Activated CD8-positive, alpha-beta memory T cell treated with anti-CD3 and anti-CD28 coated beads, Interleukin-2, amount 10 ng/mL, durations not matched to agents 7 days and 5 days (primary cell): Measurements from ENCODE around the gene ZFR. TPM values are rescaled to one million over a fixed set of nuclear protein-coding genes. Genes with fewer than 3 reads are reported as not detected.

Experiments
- ATAC-seq: fragments of 150-1000 bp; cut with Tn5 transposase; one replicate; pipeline ENCODE4 v1.10.0; 2021; ENCODE audit warnings: moderate library complexity
- CTCF ChIA-PET: fragments of 350-600 bp; sonication (Branson Sonifier 250); formaldehyde crosslinking; loops from one replicate; lab custom pipeline; 2021; ENCODE audit warnings: antibody characterized with exemption; lab: Charles Lee
- DNase-seq: peaks from one replicate; pipeline ENCODE4 v3.0.0-alpha.2; 2020
- H3K27ac Mint-ChIP-seq: one replicate; pipeline ENCODE4 v1.8.0; 2021; ENCODE audit warnings: mild to moderate bottlenecking, mixed read lengths
- H3K27me3 Mint-ChIP-seq: one replicate; pipeline ENCODE4 v1.8.0; 2021; ENCODE audit warnings: mixed read lengths
- H3K36me3 Mint-ChIP-seq: one replicate; pipeline ENCODE4 v1.8.0; 2021; ENCODE audit warnings: mild to moderate bottlenecking, mixed read lengths
- H3K4me1 Mint-ChIP-seq: one replicate; pipeline ENCODE4 v1.8.0; 2021; ENCODE audit warnings: mixed read lengths
- H3K4me3 Mint-ChIP-seq: one replicate; pipeline ENCODE4 v1.8.0; 2021; ENCODE audit warnings: mild to moderate bottlenecking, moderate library complexity, mixed read lengths
- H3K9me3 Mint-ChIP-seq: one replicate; pipeline ENCODE4 v1.8.0; 2022; ENCODE audit warnings: low read depth, mixed read lengths
- total RNA-seq, 2 experiments: library from RNA; stranded (reverse); gene quantifications; one replicate each; pipeline ENCODE4 v1.2.3, GENCODE V29; 2021

Gene ZFR
- total RNA-seq, 2 experiments from 2014 or later, result 39.8 to 56.0 TPM

- no peak for DNase-seq
- CTCF ChIA-PET, result no interaction called here
- Mint-ChIP-seq H3K27ac (no peak overlapping the region), H3K4me3 (no peak overlapping the region), H3K36me3 (peaks cover 42% of the 10 kb centered on the region), H3K4me1 (no peaks in the 10 kb centered on the region), H3K27me3 (no peaks in the 10 kb centered on the region), H3K9me3 (no peaks in the 10 kb centered on the region)
- no peak for ATAC-seq
These were observed 82.0 kb downstream of the ZFR start for GRCh38 chr5:32362527-32362926.

- H3K27me3 Mint-ChIP-seq, result no peaks in the 10 kb centered on the region
- ATAC-seq (no peak), DNase-seq (no peak)
- H3K36me3 Mint-ChIP-seq, result peaks cover 47% of the 10 kb centered on the region
- no peak overlapping the region for H3K27ac Mint-ChIP-seq
- H3K4me1 Mint-ChIP-seq, result no peaks in the 10 kb centered on the region
- no peaks in the 10 kb centered on the region for H3K9me3 Mint-ChIP-seq
- H3K4me3 Mint-ChIP-seq, result no peak overlapping the region
- CTCF ChIA-PET, result no interaction called here
These were observed 83.6 kb downstream of the ZFR start for GRCh38 chr5:32360906-32361305.

GRCh38 chr5:32358611-32359010 is 85.9 kb downstream of the ZFR start:
- Mint-ChIP-seq H3K9me3 (no peaks in the 10 kb centered on the region), H3K4me3 (no peak overlapping the region), H3K27me3 (no peaks in the 10 kb centered on the region), H3K4me1 (no peaks in the 10 kb centered on the region), H3K27ac (no peak overlapping the region), H3K36me3 (peaks cover 52% of the 10 kb centered on the region)
- CTCF ChIA-PET, result no interaction called here
- ATAC-seq (no peak), DNase-seq (no peak)

- Mint-ChIP-seq H3K9me3 (no peaks in the 10 kb centered on the region), H3K36me3 (peaks cover 50% of the 10 kb centered on the region), H3K27me3 (no peaks in the 10 kb centered on the region), H3K4me1 (no peaks in the 10 kb centered on the region), H3K4me3 (no peak overlapping the region), H3K27ac (no peak overlapping the region)
- CTCF ChIA-PET, result interaction anchor here (1.3 kb wide), 1 partner anchor 28 kb away, joined by 3 read pairs; no protein-coding TSS in a partner anchor
- DNase-seq, result no peak
- ATAC-seq, result no peak
These were observed 86.9 kb downstream of the ZFR start for GRCh38 chr5:32357658-32358057.

GRCh38 chr5:32355686-32356085 is 88.9 kb downstream of the ZFR start:
- CTCF ChIA-PET, result interaction anchor here (0.6 kb wide), 1 partner anchor 25 kb away, joined by 3 read pairs; no protein-coding TSS in a partner anchor
- H3K36me3 Mint-ChIP-seq, result peaks cover 47% of the 10 kb centered on the region
- H3K4me3 Mint-ChIP-seq, result no peak overlapping the region

GRCh38 chr5:32353420-32353819 is 91.1 kb downstream of the ZFR start:
- H3K27me3 Mint-ChIP-seq, result no peaks in the 10 kb centered on the region
- H3K9me3 Mint-ChIP-seq, result peaks cover under 1% of the 10 kb centered on the region
- H3K4me1 Mint-ChIP-seq, result peaks cover 5% of the 10 kb centered on the region
- ATAC-seq (no peak), DNase-seq (no peak)
- CTCF ChIA-PET, result no interaction called here
- no peak overlapping the region for H3K4me3 Mint-ChIP-seq
- no peak overlapping the region for H3K27ac Mint-ChIP-seq
- H3K36me3 Mint-ChIP-seq, result peaks cover 33% of the 10 kb centered on the region

More at GRCh38 chr5:32355686-32356085, 88.9 kb downstream of the ZFR start:
- Mint-ChIP-seq H3K27ac (no peak overlapping the region), H3K9me3 (no peaks in the 10 kb centered on the region), H3K27me3 (no peaks in the 10 kb centered on the region), H3K4me1 (peaks cover 5% of the 10 kb centered on the region)
- no peak for ATAC-seq
- DNase-seq, result no peak

- DNase-seq (no peak), ATAC-seq (no peak)
- no peak overlapping the region for H3K27ac Mint-ChIP-seq
- H3K36me3 Mint-ChIP-seq, result peaks cover 32% of the 10 kb centered on the region
- no peak overlapping the region for H3K4me3 Mint-ChIP-seq
- H3K9me3 Mint-ChIP-seq, result peaks cover 3% of the 10 kb centered on the region
- peaks cover 5% of the 10 kb centered on the region for H3K4me1 Mint-ChIP-seq
- H3K27me3 Mint-ChIP-seq, result no peaks in the 10 kb centered on the region
- CTCF ChIA-PET, result interaction anchor here (1.6 kb wide), 1 partner anchor 261 kb away, joined by 5 read pairs; no protein-coding TSS in a partner anchor
These were observed 91.9 kb downstream of the ZFR start for GRCh38 chr5:32352685-32353084.

GRCh38 chr5:32346869-32347268 is 97.7 kb downstream of the ZFR start:
- H3K36me3 Mint-ChIP-seq, result peaks cover 13% of the 10 kb centered on the region
- ATAC-seq (no peak), DNase-seq (no peak)
- no peak overlapping the region for H3K27ac Mint-ChIP-seq
- CTCF ChIA-PET, result no interaction called here
- peaks cover 5% of the 10 kb centered on the region for H3K4me1 Mint-ChIP-seq
- no peaks in the 10 kb centered on the region for H3K27me3 Mint-ChIP-seq
- H3K9me3 Mint-ChIP-seq, result peaks cover 10% of the 10 kb centered on the region
- no peak overlapping the region for H3K4me3 Mint-ChIP-seq

- H3K27me3 Mint-ChIP-seq, result no peaks in the 10 kb centered on the region
- CTCF ChIA-PET, result no interaction called here
These were observed 101.4 kb downstream of the ZFR start for GRCh38 chr5:32343058-32343672.

GRCh38 chr5:32342656-32343055 is 101.9 kb downstream of the ZFR start:
- no peaks in the 10 kb centered on the region for H3K27me3 Mint-ChIP-seq
- CTCF ChIA-PET, result no interaction called here
- H3K36me3 Mint-ChIP-seq, result peaks cover 12% of the 10 kb centered on the region
- DNase-seq (no peak), ATAC-seq (no peak)
- H3K4me3 Mint-ChIP-seq, result no peak overlapping the region
- no peaks in the 10 kb centered on the region for H3K4me1 Mint-ChIP-seq
- H3K9me3 Mint-ChIP-seq, result peaks cover 16% of the 10 kb centered on the region
- H3K27ac Mint-ChIP-seq, result no peak overlapping the region

More at GRCh38 chr5:32343058-32343672, 101.4 kb downstream of the ZFR start:
- Mint-ChIP-seq H3K27ac (no peak overlapping the region), H3K4me1 (no peaks in the 10 kb centered on the region), H3K4me3 (no peak overlapping the region), H3K9me3 (peaks cover 14% of the 10 kb centered on the region), H3K36me3 (peaks cover 12% of the 10 kb centered on the region)
- ATAC-seq (no peak), DNase-seq (no peak)

GRCh38 chr5:32339878-32340277 is 104.7 kb downstream of the ZFR start:
- DNase-seq (no peak), ATAC-seq (no peak)
- peaks cover 2% of the 10 kb centered on the region for H3K27me3 Mint-ChIP-seq
- no peaks in the 10 kb centered on the region for H3K4me1 Mint-ChIP-seq
- CTCF ChIA-PET, result interaction anchor here (1.2 to 1.6 kb wide), 2 partner anchors 8 to 10 kb away, joined by 3 read pairs; no protein-coding TSS in a partner anchor
- peaks cover 12% of the 10 kb centered on the region for H3K9me3 Mint-ChIP-seq
- H3K36me3 Mint-ChIP-seq, result peaks cover 8% of the 10 kb centered on the region
- H3K27ac Mint-ChIP-seq, result no peak overlapping the region
- no peak overlapping the region for H3K4me3 Mint-ChIP-seq

GRCh38 chr5:32339198-32339597 is 105.3 kb downstream of the ZFR start:
- DNase-seq, result no peak
- CTCF ChIA-PET, result interaction anchor here (1.2 to 1.6 kb wide), 2 partner anchors 8 to 9 kb away, joined by 3 read pairs; no protein-coding TSS in a partner anchor

GRCh38 chr5:32332966-32333365 is 111.6 kb downstream of the ZFR start:
- CTCF ChIA-PET, result no interaction called here
- Mint-ChIP-seq H3K36me3 (no peaks in the 10 kb centered on the region), H3K4me1 (peaks cover 2% of the 10 kb centered on the region), H3K9me3 (no peaks in the 10 kb centered on the region), H3K4me3 (no peak overlapping the region), H3K27me3 (peaks cover 2% of the 10 kb centered on the region), H3K27ac (no peak overlapping the region)
- no peak for ATAC-seq
- no peak for DNase-seq

More at GRCh38 chr5:32339198-32339597, 105.3 kb downstream of the ZFR start:
- H3K27ac Mint-ChIP-seq, result no peak overlapping the region
- H3K36me3 Mint-ChIP-seq, result peaks cover 8% of the 10 kb centered on the region
- peaks cover 2% of the 10 kb centered on the region for H3K27me3 Mint-ChIP-seq
- no peak for ATAC-seq
- H3K4me3 Mint-ChIP-seq, result no peak overlapping the region
- peaks cover 12% of the 10 kb centered on the region for H3K9me3 Mint-ChIP-seq
- H3K4me1 Mint-ChIP-seq, result no peaks in the 10 kb centered on the region

- no peaks in the 10 kb centered on the region for H3K9me3 Mint-ChIP-seq
- ATAC-seq, result no peak
- no peak for DNase-seq
- peaks cover 2% of the 10 kb centered on the region for H3K4me1 Mint-ChIP-seq
- CTCF ChIA-PET, result interaction anchor here (0.7 to 5.7 kb wide), 3 partner anchors 8 to 99 kb away, joined by 3 to 139 read pairs (median 3); no protein-coding TSS in a partner anchor
- H3K27ac Mint-ChIP-seq, result no peak overlapping the region
- H3K27me3 Mint-ChIP-seq, result peaks cover 2% of the 10 kb centered on the region
- H3K36me3 Mint-ChIP-seq, result no peaks in the 10 kb centered on the region
- H3K4me3 Mint-ChIP-seq, result no peak overlapping the region
These were observed 112.2 kb downstream of the ZFR start for GRCh38 chr5:32332361-32332760.
